GM18517 (cell line): ENCODE data around the gene HIVEP3.

Source experiments
- ATAC-seq: cut with Tn5 transposase; IDR thresholded peaks from one replicate; pipeline ENCODE4 v1.9.1; 2021; ENCODE audit warnings: mild to moderate bottlenecking, moderate library complexity; ENCODE audit not compliant: unreplicated experiment

The HIVEP3 gene

GRCh38 chr1:41894101-41894807 lies 24.5 kb downstream of the HIVEP3 start:
- no peak for ATAC-seq

GRCh38 chr1:41892301-41892781 lies 26.4 kb downstream of the HIVEP3 start:
- ATAC-seq, result no peak

- peak; percentile 87 for ATAC-seq
Observed at GRCh38 chr1:41891199-41891896, 27.4 kb downstream of the HIVEP3 start.

GRCh38 chr1:41890825-41891198 lies 27.9 kb downstream of the HIVEP3 start:
- no peak for ATAC-seq

GRCh38 chr1:41889506-41890414 lies 29.0 kb downstream of the HIVEP3 start:
- no peak for ATAC-seq

- ATAC-seq, result no peak
Observed at GRCh38 chr1:41888756-41889155, 30.0 kb downstream of the HIVEP3 start.

- no peak for ATAC-seq
Observed at GRCh38 chr1:41887365-41887764, 31.4 kb downstream of the HIVEP3 start.

GRCh38 chr1:41884256-41885230 lies 34.2 kb downstream of the HIVEP3 start:
- no peak for ATAC-seq

GRCh38 chr1:41883507-41883906 lies 35.2 kb downstream of the HIVEP3 start:
- no peak for ATAC-seq

GRCh38 chr1:41882486-41882885 lies 36.2 kb downstream of the HIVEP3 start:
- no peak for ATAC-seq

- ATAC-seq, result no peak
Observed at GRCh38 chr1:41882068-41882477, 36.6 kb downstream of the HIVEP3 start.

- ATAC-seq, result no peak
Observed at GRCh38 chr1:41880950-41881885, 37.5 kb downstream of the HIVEP3 start.

- no peak for ATAC-seq
Observed at GRCh38 chr1:41880261-41880660, 38.5 kb downstream of the HIVEP3 start.

- ATAC-seq, result no peak
Observed at GRCh38 chr1:41879617-41880016, 39.1 kb downstream of the HIVEP3 start.

- ATAC-seq, result no peak
Observed at GRCh38 chr1:41878911-41879310, 39.8 kb downstream of the HIVEP3 start.

GRCh38 chr1:41878495-41878894 lies 40.2 kb downstream of the HIVEP3 start:
- ATAC-seq, result no peak

- no peak for ATAC-seq
Observed at GRCh38 chr1:41876576-41877445, 41.9 kb downstream of the HIVEP3 start.

GRCh38 chr1:41875487-41875886 lies 43.2 kb downstream of the HIVEP3 start:
- ATAC-seq, result no peak
